OCI-M2 (cell line): Measurements from ENCODE around the gene ARID1A.

Experiments
- DNase-seq: peaks from one replicate; lab custom pipeline; 2025; ENCODE audit not compliant: unreplicated experiment; lab: John Stamatoyannopoulos, UW

Gene ARID1A

DNA sequence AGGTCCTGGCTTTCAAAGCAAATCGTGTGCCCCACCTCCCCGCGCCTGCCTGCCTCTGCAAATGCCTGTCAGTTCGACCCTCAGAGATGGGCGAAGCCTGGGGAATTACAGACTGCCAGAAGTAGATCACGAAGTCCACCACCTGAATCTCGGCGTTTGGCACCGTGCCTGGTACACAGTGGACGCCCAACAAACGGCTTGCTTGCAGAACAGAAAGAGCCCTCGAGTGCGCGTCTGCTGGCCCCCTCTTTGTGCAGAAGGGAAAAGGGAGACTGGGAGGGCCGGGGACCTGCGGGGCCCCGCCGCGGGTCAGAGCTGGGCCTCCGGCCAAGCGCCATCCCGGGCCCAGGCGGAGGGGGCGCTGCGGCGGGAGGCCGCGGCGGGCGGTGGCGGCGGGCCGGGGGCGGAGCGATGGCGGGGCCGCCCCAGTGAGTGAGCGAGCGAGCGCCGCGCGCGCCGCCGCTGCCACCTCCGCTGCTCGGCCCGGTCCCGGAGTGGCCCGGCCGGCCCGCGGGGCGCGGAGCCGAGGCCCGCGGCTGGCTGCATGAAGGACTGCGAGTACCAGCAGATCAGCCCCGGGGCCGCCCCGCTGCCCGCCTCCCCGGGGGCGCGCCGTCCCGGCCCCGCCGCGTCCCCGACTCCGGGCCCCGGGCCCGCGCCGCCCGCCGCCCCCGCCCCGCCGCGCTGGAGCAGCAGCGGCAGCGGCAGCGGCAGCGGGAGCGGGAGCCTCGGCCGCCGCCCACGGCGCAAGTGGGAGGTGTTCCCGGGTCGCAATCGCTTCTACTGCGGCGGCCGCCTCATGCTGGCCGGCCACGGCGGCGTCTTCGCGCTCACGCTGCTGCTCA, 130.7 kb downstream of the ARID1A start, which contains the start of gene ZDHHC18:
Gene ZDHHC18 (plus strand): TSS at position 428 of the 845 bp plus-strand sequence. CDS start 117 bp downstream, at position 545.
- DNase-seq: no peak

DNA sequence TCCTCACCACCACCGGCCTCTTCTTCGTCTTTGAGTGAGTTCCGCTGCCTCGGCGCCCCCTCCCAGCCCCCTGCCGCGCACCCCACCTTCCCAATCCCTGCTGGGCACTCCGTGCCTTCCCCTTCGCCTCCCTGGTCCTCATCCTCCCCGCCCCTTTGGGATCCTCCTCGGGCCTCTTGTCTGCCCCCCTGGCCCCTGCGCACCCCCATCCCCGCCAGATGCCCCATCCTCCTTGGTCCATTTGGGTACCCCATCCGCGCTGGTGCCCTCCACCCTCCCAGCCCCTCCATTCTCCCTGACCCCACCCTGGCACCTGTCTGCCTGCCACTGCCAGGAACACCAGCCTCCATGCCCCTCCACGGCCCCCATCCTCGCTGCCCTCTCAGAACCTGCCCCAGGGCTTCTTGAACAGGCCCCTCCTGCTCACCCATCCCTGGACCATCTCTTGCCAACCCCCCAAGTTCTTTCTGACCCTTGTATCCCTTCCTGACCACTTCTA, 131.3 kb downstream of the ARID1A start:
- DNase-seq: no peak

DNA sequence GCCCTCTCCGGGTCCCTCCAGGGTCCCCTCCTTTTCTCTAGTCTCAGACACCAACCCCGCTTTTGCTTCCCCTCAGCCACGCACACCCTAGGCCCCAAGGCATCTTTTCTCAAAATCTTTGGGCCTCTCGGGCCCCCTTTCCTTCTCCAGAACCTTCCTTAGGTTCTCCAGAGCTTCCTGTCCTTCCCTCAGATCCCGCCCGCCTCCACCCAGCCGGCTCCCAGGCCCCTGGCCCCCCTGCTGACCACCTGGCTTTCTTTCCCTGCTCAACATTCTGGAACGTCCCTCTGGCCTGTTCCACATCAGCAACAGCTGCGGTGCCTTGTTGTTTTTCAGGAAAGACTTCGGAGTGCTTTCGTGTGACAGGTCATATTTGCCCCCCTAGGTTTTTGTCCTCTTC, 131.8 kb downstream of the ARID1A start:
- no peak for DNase-seq

DNA sequence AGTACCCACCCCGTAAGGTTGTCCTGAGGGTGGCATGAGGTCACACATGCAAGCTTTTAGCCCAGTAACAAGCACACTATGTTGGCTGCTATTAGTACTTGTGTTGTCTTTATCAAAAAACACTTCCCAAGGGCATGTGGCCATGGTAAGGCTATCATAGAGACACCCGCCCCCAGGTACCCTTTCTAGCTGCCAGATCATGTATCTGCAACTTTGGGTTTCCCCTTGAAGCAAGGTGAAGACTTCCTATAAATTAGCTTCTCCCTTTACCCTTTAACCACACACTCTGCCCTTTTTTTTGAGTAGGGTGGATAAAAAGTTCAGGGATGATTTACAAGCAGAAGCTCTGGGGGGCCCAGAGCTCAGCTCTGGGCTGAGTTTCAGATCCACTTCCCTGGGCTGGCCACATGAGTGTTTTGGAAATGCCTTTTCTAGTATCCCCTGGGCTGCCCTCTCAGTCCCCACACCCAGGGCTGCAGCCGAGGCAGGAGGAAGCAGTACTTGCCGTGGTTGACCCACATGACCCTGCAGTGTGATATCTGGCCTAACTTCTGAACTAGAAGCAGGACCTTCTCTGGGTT, 132.7 kb downstream of the ARID1A start:
- DNase-seq: no peak

DNA sequence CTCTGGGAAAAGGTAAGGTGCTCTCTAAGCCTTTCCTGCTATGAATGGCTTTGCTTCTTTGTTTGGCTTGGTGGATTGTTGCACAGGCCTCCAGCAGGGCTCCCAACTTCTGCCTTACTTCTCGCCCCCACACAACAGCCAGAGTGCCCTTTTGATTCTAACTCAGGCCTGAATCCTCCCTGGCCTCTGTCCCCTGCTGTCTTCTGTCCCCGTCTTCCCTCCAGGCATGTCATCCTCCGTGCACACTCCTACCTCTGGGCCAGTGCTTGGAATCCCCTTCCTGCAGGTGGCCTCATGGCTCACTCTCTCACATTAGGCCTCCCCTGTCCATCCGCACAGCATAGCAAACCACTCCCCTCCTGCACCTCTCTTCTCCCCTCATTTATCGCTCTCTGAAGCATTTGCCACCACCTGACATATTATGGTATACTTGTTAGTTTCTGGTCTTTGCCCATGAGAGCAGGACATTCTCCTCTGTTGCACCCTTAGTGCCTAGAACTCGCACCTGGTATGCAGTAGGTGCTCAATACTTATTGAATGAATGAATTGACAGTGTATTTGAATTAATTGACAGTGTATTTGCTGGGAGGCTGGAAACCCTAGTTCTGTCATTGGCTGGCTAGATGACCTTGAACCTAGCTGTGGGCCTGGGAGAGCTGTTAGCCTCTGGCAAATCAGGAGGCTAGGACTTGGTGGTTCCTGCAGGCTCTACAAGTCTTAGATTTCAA, 133.5 kb downstream of the ARID1A start:
- no peak for DNase-seq

DNA sequence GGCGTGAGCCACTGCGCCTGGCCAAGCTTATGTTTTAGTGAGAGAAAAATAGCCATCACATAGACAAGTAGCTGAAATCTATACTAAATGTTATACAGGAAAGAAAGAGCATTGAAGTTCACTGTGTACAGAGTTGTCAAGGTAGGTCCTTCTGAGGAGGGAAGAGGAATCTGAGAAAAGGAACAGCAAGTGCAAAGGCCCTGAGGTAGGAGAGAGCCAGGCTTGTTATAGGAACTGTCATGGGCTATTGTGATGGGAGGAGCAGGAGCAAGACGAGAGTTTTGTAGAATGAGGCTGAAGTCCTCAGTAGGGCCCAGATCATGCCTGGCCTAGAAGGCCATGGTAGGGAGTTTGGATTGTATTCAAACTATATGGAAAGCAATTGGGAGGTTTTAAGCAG, 135.2 kb downstream of the ARID1A start:
- DNase-seq: no peak
